Measurements from ENCODE around the gene DNAH6. TPM values are rescaled to one million over a fixed set of nuclear protein-coding genes. Genes with fewer than 3 reads are reported as not detected.

The DNAH6 gene
- polyA plus RNA-seq, 4 donors, result 0.48 to 3.0 (median 2.1) TPM

GRCh38 chr2:84687498-84688149 lies 171.3 kb downstream of the DNAH6 start:
- no peak for DNase-seq (ENCODE audit: low read depth in 4 of 4, low spot score in 3 of 4)

GRCh38 chr2:84690225-84690624 lies 173.9 kb downstream of the DNAH6 start:
- DNase-seq (ENCODE audit: low read depth in 4 of 4, low spot score in 3 of 4), result no peak

GRCh38 chr2:84694088-84694622 lies 177.9 kb downstream of the DNAH6 start:
- DNase-seq (ENCODE audit: low read depth in 4 of 4, low spot score in 3 of 4), result no peak

GRCh38 chr2:84697895-84698294 lies 181.6 kb downstream of the DNAH6 start:
- DNase-seq (ENCODE audit: low read depth in 4 of 4, low spot score in 3 of 4), result no peak

GRCh38 chr2:84700006-84700405 lies 183.7 kb downstream of the DNAH6 start:
- DNase-seq (ENCODE audit: low read depth in 4 of 4, low spot score in 3 of 4), result no peak

GRCh38 chr2:84701880-84702279 lies 185.6 kb downstream of the DNAH6 start:
- DNase-seq (ENCODE audit: low read depth in 4 of 4, low spot score in 3 of 4), result no peak

GRCh38 chr2:84702941-84703340 lies 186.6 kb downstream of the DNAH6 start:
- no peak for DNase-seq (ENCODE audit: low read depth in 4 of 4, low spot score in 3 of 4)

GRCh38 chr2:84703831-84704230 lies 187.5 kb downstream of the DNAH6 start:
- DNase-seq (ENCODE audit: low read depth in 4 of 4, low spot score in 3 of 4), result no peak

GRCh38 chr2:84704505-84705244 lies 188.4 kb downstream of the DNAH6 start:
- DNase-seq (ENCODE audit: low read depth in 4 of 4, low spot score in 3 of 4), result no peak

- DNase-seq (ENCODE audit: low read depth in 4 of 4, low spot score in 3 of 4), result no peak
Measured at GRCh38 chr2:84705858-84706257, 189.6 kb downstream of the DNAH6 start.

GRCh38 chr2:84708442-84708841 lies 192.1 kb downstream of the DNAH6 start:
- no peak for DNase-seq (ENCODE audit: low read depth in 4 of 4, low spot score in 3 of 4)

GRCh38 chr2:84711651-84712050 lies 195.4 kb downstream of the DNAH6 start:
- DNase-seq (ENCODE audit: low read depth in 4 of 4, low spot score in 3 of 4), result no peak

GRCh38 chr2:84713441-84713840 lies 197.1 kb downstream of the DNAH6 start:
- no peak for DNase-seq (ENCODE audit: low read depth in 4 of 4, low spot score in 3 of 4)

GRCh38 chr2:84716564-84716963 lies 200.3 kb downstream of the DNAH6 start:
- DNase-seq (ENCODE audit: low read depth in 4 of 4, low spot score in 3 of 4), result no peak

GRCh38 chr2:84717302-84717701 lies 201.0 kb downstream of the DNAH6 start:
- DNase-seq (ENCODE audit: low read depth in 4 of 4, low spot score in 3 of 4), result no peak

GRCh38 chr2:84719434-84719833 lies 203.1 kb downstream of the DNAH6 start:
- no peak for DNase-seq (ENCODE audit: low read depth in 4 of 4, low spot score in 3 of 4)

- DNase-seq (ENCODE audit: low read depth in 4 of 4, low spot score in 3 of 4), result no peak
Measured at GRCh38 chr2:84723831-84724230, 207.5 kb downstream of the DNAH6 start.

- DNase-seq (ENCODE audit: low read depth in 4 of 4, low spot score in 3 of 4), result no peak
Measured at GRCh38 chr2:84725717-84726116, 209.4 kb downstream of the DNAH6 start.

GRCh38 chr2:84727315-84727714 lies 211.0 kb downstream of the DNAH6 start:
- DNase-seq (ENCODE audit: low read depth in 4 of 4, low spot score in 3 of 4), result no peak

- DNase-seq (ENCODE audit: low read depth in 4 of 4, low spot score in 3 of 4), result no peak
Measured at GRCh38 chr2:84729224-84729623, 212.9 kb downstream of the DNAH6 start.

GRCh38 chr2:84731185-84731584 lies 214.9 kb downstream of the DNAH6 start:
- no peak for DNase-seq (ENCODE audit: low read depth in 4 of 4, low spot score in 3 of 4)
